Liver (tissue), 3 donors: ENCODE results near the gene LIPE.

ENCODE experiments used
- EGR1 ChIP-seq, 2 donors: IDR thresholded peaks; 2 replicates each; pipeline ENCODE4 v1.6.1; 2016 to 2018; ENCODE audit warnings: antibody characterized with exemption in 2 of 2, low read depth in 2 of 2
- FOXA1 ChIP-seq: IDR thresholded peaks from 2 replicates; pipeline ENCODE4 v1.6.1; 2016; ENCODE audit warnings: antibody characterized with exemption
- GABPA ChIP-seq, 2 donors: IDR thresholded peaks in 1 of 2; conservative IDR thresholded peaks in 1 of 2; 2 replicates each; pipeline ENCODE4 v1.6.1; 2016; ENCODE audit warnings: antibody characterized with exemption in 2 of 2, mild to moderate bottlenecking in 1 of 2, moderate library complexity in 1 of 2
- JUND ChIP-seq, 2 donors: IDR thresholded peaks; 2 replicates each; pipeline ENCODE4 v1.6.1; 2016; ENCODE audit warnings: antibody characterized with exemption in 2 of 2
- MAX ChIP-seq: IDR thresholded peaks from 2 replicates; pipeline ENCODE4 v1.6.1; 2016; ENCODE audit warnings: antibody characterized with exemption
- RAD21 ChIP-seq, 2 donors: IDR thresholded peaks; 2 replicates each; pipeline ENCODE4 v1.6.1; 2016; ENCODE audit warnings: antibody characterized with exemption in 2 of 2, mild to moderate bottlenecking in 2 of 2
- RXRA ChIP-seq, 2 donors: IDR thresholded peaks; 2 replicates each; pipeline ENCODE4 v1.6.1; 2017 to 2018; ENCODE audit warnings: antibody characterized with exemption in 2 of 2, mild to moderate bottlenecking in 1 of 2
- SP1 ChIP-seq: IDR thresholded peaks from 2 replicates; pipeline ENCODE4 v1.6.1; 2018; ENCODE audit warnings: antibody characterized with exemption, mild to moderate bottlenecking
- TAF1 ChIP-seq: conservative IDR thresholded peaks from 2 replicates; pipeline ENCODE4 v1.6.1; 2016; ENCODE audit warnings: antibody characterized with exemption, mild to moderate bottlenecking
- YY1 ChIP-seq: IDR thresholded peaks from 2 replicates; pipeline ENCODE4 v1.6.1; 2016; ENCODE audit warnings: antibody characterized with exemption, mild to moderate bottlenecking
- TF ChIP-seq, protein P1 (sequence below): fragments of 150-350 bp; IDR thresholded peaks from 2 replicates; pipeline ENCODE4 v1.5.1; 2017; ENCODE audit warnings: improper control_type of control experiment, low read depth, low read length; ENCODE audit not compliant: missing input control
- TF ChIP-seq, protein P2 (sequence below): IDR thresholded peaks from 2 replicates; pipeline ENCODE4 v1.6.1; 2016; ENCODE audit warnings: antibody characterized with exemption
- TF ChIP-seq, protein P3 (sequence below): IDR thresholded peaks from 2 replicates; pipeline ENCODE4 v1.6.1; 2016; ENCODE audit warnings: antibody characterized with exemption, mild to moderate bottlenecking
- TF ChIP-seq, protein P4 (sequence below): IDR thresholded peaks from 2 replicates; pipeline ENCODE4 v1.6.1; 2016; ENCODE audit warnings: antibody characterized with exemption
- donor health status: healthy.
- donor health status: healthy.

DNA sequence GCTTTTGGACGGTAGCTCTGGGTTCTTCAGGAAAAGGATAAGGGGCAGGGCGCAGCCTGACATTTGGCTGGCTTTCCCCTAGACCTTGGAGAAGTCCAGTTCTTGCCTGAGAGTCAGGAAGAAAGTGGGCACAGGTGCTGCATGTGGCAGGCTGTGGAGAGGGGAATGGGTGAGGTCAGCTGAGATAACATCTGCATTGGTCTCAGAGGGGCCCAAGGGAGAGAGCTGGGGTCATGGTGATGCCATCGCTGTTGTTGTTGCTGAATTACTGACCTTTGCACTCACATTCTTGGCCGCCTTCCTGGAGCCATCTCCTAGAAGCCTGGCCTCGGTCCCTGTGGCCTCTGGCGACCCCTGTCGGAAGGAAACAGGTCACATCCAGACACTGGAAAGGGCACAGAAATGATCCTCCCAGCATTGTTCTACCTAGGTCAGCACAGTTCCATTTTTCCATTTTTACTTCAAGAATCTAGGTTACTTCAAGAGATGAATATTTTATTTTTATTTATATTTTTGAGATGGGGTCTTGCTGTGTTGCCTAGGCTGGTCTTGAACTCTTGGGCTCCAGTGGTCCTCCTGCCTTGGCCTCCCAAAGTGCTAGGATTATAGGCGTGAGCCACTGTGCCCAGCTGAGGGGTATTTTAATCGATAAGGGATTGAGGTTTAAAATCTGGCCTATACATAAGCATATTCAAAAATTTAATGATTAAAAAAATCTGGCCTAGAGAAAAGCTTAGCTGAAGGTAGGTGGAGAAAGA lies 6.5 kb upstream of the LIPE start:
- TF ChIP-seq RAD21 (IDR thresholded peaks at IDR 0.05) (peak; percentile 90 to 94), JUND (IDR thresholded peaks at IDR 0.05) (peak in 1 of 2 donors; percentile 87), FOXA1 (no peak), MAX (peak; percentile 65), RXRA (IDR thresholded peaks at IDR 0.05) (peak; percentile 88 to 96), SP1 (peak; percentile 88), GABPA (IDR thresholded peaks at IDR 0.05 in 1 of 2, conservative IDR thresholded peaks at IDR 0.05 in 1 of 2) (peak in 1 of 2 donors; percentile 20), TAF1 (no peak), YY1 (peak; percentile 47), EGR1 (IDR thresholded peaks at IDR 0.05; ENCODE audit: low read depth in 2 of 2) (no peak)
- TF ChIP-seq, protein P1, sequence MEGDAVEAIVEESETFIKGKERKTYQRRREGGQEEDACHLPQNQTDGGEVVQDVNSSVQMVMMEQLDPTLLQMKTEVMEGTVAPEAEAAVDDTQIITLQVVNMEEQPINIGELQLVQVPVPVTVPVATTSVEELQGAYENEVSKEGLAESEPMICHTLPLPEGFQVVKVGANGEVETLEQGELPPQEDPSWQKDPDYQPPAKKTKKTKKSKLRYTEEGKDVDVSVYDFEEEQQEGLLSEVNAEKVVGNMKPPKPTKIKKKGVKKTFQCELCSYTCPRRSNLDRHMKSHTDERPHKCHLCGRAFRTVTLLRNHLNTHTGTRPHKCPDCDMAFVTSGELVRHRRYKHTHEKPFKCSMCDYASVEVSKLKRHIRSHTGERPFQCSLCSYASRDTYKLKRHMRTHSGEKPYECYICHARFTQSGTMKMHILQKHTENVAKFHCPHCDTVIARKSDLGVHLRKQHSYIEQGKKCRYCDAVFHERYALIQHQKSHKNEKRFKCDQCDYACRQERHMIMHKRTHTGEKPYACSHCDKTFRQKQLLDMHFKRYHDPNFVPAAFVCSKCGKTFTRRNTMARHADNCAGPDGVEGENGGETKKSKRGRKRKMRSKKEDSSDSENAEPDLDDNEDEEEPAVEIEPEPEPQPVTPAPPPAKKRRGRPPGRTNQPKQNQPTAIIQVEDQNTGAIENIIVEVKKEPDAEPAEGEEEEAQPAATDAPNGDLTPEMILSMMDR, result peak; percentile 89
- TF ChIP-seq, protein P2, sequence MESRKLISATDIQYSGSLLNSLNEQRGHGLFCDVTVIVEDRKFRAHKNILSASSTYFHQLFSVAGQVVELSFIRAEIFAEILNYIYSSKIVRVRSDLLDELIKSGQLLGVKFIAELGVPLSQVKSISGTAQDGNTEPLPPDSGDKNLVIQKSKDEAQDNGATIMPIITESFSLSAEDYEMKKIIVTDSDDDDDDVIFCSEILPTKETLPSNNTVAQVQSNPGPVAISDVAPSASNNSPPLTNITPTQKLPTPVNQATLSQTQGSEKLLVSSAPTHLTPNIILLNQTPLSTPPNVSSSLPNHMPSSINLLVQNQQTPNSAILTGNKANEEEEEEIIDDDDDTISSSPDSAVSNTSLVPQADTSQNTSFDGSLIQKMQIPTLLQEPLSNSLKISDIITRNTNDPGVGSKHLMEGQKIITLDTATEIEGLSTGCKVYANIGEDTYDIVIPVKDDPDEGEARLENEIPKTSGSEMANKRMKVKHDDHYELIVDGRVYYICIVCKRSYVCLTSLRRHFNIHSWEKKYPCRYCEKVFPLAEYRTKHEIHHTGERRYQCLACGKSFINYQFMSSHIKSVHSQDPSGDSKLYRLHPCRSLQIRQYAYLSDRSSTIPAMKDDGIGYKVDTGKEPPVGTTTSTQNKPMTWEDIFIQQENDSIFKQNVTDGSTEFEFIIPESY, result peak; percentile 32
- TF ChIP-seq, protein P3, sequence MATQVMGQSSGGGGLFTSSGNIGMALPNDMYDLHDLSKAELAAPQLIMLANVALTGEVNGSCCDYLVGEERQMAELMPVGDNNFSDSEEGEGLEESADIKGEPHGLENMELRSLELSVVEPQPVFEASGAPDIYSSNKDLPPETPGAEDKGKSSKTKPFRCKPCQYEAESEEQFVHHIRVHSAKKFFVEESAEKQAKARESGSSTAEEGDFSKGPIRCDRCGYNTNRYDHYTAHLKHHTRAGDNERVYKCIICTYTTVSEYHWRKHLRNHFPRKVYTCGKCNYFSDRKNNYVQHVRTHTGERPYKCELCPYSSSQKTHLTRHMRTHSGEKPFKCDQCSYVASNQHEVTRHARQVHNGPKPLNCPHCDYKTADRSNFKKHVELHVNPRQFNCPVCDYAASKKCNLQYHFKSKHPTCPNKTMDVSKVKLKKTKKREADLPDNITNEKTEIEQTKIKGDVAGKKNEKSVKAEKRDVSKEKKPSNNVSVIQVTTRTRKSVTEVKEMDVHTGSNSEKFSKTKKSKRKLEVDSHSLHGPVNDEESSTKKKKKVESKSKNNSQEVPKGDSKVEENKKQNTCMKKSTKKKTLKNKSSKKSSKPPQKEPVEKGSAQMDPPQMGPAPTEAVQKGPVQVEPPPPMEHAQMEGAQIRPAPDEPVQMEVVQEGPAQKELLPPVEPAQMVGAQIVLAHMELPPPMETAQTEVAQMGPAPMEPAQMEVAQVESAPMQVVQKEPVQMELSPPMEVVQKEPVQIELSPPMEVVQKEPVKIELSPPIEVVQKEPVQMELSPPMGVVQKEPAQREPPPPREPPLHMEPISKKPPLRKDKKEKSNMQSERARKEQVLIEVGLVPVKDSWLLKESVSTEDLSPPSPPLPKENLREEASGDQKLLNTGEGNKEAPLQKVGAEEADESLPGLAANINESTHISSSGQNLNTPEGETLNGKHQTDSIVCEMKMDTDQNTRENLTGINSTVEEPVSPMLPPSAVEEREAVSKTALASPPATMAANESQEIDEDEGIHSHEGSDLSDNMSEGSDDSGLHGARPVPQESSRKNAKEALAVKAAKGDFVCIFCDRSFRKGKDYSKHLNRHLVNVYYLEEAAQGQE, result peak; percentile 20
- TF ChIP-seq, protein P4, sequence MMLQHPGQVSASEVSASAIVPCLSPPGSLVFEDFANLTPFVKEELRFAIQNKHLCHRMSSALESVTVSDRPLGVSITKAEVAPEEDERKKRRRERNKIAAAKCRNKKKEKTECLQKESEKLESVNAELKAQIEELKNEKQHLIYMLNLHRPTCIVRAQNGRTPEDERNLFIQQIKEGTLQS, result peak; percentile 92
